ENCODE measurements around the gene CALML6.

The CALML6 gene

DNA sequence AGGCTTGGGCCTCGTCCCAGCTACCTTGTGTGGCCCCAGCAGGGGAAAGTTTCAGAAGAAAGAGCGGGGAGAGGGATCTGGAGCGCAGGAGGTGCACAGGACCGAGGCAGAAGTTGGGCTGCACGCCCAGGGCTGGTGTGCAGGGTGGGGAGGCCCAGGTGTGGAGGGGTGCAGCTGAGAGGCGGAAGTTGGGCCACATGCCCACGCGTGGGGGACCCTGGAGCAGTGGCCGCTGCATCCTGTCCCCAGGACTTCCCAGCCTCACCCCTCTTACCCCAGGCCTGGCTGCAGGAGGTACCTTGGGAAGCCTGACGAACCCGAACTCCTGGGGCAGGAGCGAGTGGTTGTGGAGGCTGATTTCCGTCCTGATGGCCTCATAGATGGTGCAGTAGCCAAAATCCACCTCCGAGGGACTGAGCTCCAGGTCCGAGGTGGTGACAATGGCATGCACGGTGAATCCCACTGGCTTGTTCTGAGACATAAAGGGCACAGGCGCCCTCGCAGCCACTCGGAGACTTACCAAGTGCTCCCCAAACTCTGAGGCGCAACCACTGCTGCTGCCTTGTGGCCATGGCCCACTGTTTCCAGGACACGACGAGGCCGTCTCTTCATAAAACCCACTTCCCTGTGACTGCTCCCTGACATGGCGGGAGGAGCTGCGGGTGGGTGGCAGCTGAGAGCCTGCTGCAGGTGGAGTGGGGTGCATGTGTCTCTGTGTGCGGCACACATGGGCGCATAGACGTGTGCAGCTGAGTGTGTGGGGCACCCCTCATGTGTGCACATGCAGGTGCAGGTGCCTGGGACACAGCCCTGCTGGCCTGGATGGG, 24.4 kb downstream of the CALML6 start:
- DNase-seq (ENCODE audit: low read depth), result no peak
- no peak overlapping the region for H3K4me3 ChIP-seq (ENCODE audit: low read depth, low read length)
- TF ChIP-seq, protein P1, sequence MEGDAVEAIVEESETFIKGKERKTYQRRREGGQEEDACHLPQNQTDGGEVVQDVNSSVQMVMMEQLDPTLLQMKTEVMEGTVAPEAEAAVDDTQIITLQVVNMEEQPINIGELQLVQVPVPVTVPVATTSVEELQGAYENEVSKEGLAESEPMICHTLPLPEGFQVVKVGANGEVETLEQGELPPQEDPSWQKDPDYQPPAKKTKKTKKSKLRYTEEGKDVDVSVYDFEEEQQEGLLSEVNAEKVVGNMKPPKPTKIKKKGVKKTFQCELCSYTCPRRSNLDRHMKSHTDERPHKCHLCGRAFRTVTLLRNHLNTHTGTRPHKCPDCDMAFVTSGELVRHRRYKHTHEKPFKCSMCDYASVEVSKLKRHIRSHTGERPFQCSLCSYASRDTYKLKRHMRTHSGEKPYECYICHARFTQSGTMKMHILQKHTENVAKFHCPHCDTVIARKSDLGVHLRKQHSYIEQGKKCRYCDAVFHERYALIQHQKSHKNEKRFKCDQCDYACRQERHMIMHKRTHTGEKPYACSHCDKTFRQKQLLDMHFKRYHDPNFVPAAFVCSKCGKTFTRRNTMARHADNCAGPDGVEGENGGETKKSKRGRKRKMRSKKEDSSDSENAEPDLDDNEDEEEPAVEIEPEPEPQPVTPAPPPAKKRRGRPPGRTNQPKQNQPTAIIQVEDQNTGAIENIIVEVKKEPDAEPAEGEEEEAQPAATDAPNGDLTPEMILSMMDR (IDR thresholded peaks at IDR 0.05; ENCODE audit: control insufficient read depth, extremely low read depth, insufficient read depth), result no peak

GRCh38 chr1:1940123-1940425, 25.0 kb downstream of the CALML6 start:
- H3K4me3 ChIP-seq (ENCODE audit: low read depth, low read length), result no peak overlapping the region
- DNase-seq (ENCODE audit: low read depth), result no peak
- TF ChIP-seq, protein P1 (IDR thresholded peaks at IDR 0.05; ENCODE audit: control insufficient read depth, extremely low read depth, insufficient read depth), result no peak

GRCh38 chr1:1941211-1941841, 26.3 kb downstream of the CALML6 start:
- DNase-seq (ENCODE audit: low read depth), result no peak
- H3K4me3 ChIP-seq (ENCODE audit: low read depth, low read length), result no peak overlapping the region
- TF ChIP-seq, protein P1 (IDR thresholded peaks at IDR 0.05; ENCODE audit: control insufficient read depth, extremely low read depth, insufficient read depth), result no peak

- TF ChIP-seq, protein P1 (IDR thresholded peaks at IDR 0.05; ENCODE audit: control insufficient read depth, extremely low read depth, insufficient read depth), result no peak
- no peak for DNase-seq (ENCODE audit: low read depth)
- H3K4me3 ChIP-seq (ENCODE audit: low read depth, low read length), result no peak overlapping the region
Observed at GRCh38 chr1:1941868-1942752, 27.1 kb downstream of the CALML6 start.

- no peak for DNase-seq (ENCODE audit: low read depth)
- TF ChIP-seq, protein P1 (IDR thresholded peaks at IDR 0.05; ENCODE audit: control insufficient read depth, extremely low read depth, insufficient read depth), result no peak
- H3K4me3 ChIP-seq (ENCODE audit: low read depth, low read length), result no peak overlapping the region
Observed at GRCh38 chr1:1942753-1943656, 27.9 kb downstream of the CALML6 start.
